ENCODE results near the gene NTN4.

- TF ChIP-seq EZH2 (IDR thresholded peaks at IDR 0.05; ENCODE audit: insufficient read depth, poor library complexity, severe bottlenecking) (no peak), EZH2phosphoT487 (IDR thresholded peaks at IDR 0.05; ENCODE audit: insufficient read depth, low read depth) (no peak)
Measured at GRCh38 chr12:95674163-95674562, 116.4 kb downstream of the NTN4 start.
